22Rv1 (cell line): ENCODE measurements around the gene GATD1.

ENCODE experiments used
- H3K27ac ChIP-seq: fragments of 450-650 bp; 2 replicates; pipeline ENCODE4 v1.5.1; 2017
- CTCF ChIP-seq: fragments of 450-650 bp; IDR thresholded peaks from 2 replicates; pipeline ENCODE4 v1.5.1; 2017; ENCODE audit warnings: mild to moderate bottlenecking
- ZFX ChIP-seq: fragments of 450-650 bp; IDR thresholded peaks from 2 replicates; pipeline ENCODE4 v1.6.1; 2017; ENCODE audit warnings: antibody characterized with exemption, borderline replicate concordance

GATD1 gene

GRCh38 chr11:773425-773824 is 3.9 kb downstream of the GATD1 start:
- no peak for TF ChIP-seq CTCF
- no peak for TF ChIP-seq ZFX

DNA sequence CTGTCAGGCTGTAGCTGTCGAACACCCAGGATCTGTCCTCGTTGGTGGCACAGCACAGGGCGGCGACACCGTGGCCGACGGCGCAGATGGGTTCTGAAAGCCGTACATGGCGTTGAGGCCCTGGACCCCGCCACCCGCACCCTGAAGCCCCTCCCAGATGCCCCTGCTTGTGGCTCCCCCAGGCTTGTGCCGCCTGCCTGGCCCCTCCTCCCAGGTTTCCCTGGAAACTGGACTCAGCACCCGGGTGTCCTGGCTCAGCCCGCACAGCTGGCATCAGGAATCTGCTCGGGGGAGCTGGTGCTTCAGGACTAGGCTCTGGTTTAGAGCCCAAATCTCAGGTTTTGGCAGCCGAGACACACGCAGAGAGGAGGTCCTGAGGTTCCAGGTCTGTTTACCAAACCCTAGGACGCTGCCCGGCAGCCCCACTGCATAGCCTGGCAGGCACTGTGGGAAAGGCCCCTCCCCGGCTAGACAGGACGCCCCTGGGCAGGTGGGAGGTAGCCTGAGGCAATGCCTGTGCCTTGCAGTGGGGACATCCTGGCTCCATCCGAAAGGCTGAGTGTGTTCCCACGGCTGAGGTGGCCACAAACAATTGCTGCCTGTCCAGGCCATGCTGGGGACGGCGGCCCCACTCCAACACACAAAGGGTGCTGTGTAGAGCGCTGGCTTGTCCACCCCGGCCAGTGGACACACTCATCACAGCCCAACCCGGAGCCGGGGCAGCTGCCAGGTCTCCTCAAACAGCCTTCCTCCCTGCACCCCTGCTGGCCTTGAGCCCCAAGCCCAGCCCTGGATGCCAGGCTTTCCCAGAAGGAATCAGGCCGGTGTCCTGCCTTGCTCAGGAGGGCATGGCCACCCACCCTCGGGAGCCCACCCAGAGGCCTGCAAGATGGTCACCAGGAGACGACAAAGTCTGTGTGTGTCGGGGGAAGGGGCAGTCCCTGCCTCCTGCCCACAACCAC is 4.6 kb downstream of the GATD1 start:
- no peak overlapping the region for H3K27ac ChIP-seq
- TF ChIP-seq CTCF (no peak), ZFX (no peak)

More at GRCh38 chr11:773425-773824, 3.9 kb downstream of the GATD1 start:
- H3K27ac ChIP-seq: no peak overlapping the region

GRCh38 chr11:771617-772204 is 5.6 kb downstream of the GATD1 start:
- no peak overlapping the region for H3K27ac ChIP-seq
- TF ChIP-seq ZFX (no peak), CTCF (no peak)

DNA sequence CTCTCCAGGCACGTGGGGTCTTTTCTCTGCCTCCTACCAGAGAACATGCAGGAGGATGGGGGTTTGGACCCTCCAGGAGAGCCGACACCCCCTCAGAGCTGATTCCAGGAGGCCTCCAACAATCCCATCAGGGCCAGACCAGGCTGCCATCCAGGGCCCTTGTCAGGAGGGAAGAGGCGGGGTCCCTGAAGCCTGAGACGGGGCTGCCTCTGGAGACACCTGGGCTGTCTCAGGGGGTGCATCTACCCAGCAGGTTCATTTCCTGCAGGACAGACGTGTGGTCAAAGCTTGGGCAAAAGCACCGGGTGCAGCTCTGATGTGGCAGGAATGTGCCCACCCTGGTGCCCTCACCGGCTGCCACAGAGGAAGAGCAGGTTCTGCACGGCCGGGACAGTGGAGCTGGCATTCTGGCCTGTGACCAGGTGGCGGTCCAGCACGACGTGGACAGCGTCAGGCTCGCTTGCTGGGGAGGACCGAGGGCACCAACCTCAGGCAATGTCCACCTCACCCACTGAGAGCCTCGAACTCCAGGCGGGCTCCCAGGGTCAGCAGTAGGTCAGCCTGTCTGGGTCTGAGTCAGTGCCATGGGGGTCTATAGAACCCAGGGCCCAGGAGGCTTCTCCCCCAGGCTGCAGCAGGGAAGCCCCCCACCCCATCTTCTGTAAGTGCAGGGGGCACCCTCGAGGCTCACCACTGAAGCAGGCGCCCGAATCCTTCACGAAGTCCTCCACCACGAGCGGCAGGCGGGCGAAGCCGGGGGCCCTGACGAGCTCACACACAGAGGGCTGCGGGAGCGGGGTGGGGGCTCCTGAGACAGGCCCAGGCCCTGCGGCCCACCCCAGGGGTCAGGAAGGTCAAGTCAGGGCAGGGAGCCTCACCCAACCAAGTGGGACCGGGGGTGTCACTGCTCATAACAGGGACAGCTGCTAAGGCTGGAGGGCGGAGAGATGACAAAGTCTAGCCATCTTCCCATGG is 6.4 kb downstream of the GATD1 start:
- no peak overlapping the region for H3K27ac ChIP-seq
- TF ChIP-seq CTCF (no peak), ZFX (no peak)

GRCh38 chr11:769887-770641 is 7.2 kb downstream of the GATD1 start:
- H3K27ac ChIP-seq: no peak overlapping the region
- TF ChIP-seq ZFX (no peak), CTCF (no peak)

- no peak for TF ChIP-seq ZFX
- no peak for TF ChIP-seq CTCF
Measured at GRCh38 chr11:767238-767637, 10.0 kb downstream of the GATD1 start.

More at GRCh38 chr11:767238-767637, 10.0 kb downstream of the GATD1 start:
- H3K27ac ChIP-seq: no peak overlapping the region
